Bronchial smooth muscle cell (primary cell): ENCODE results near the gene SUGP2. TPM values are rescaled to one million over a fixed set of nuclear protein-coding genes. Genes with fewer than 3 reads are reported as not detected.

Experiments
- total RNA-seq: library from RNA; depleted of rRNA; stranded (reverse); fragments of >200 nt; gene quantifications from 2 replicates; pipeline ENCODE4 v1.2.1, GENCODE V29; 2014

Gene SUGP2
- total RNA-seq = 21.5 and 26.0 TPM in 2 replicates

DNA sequence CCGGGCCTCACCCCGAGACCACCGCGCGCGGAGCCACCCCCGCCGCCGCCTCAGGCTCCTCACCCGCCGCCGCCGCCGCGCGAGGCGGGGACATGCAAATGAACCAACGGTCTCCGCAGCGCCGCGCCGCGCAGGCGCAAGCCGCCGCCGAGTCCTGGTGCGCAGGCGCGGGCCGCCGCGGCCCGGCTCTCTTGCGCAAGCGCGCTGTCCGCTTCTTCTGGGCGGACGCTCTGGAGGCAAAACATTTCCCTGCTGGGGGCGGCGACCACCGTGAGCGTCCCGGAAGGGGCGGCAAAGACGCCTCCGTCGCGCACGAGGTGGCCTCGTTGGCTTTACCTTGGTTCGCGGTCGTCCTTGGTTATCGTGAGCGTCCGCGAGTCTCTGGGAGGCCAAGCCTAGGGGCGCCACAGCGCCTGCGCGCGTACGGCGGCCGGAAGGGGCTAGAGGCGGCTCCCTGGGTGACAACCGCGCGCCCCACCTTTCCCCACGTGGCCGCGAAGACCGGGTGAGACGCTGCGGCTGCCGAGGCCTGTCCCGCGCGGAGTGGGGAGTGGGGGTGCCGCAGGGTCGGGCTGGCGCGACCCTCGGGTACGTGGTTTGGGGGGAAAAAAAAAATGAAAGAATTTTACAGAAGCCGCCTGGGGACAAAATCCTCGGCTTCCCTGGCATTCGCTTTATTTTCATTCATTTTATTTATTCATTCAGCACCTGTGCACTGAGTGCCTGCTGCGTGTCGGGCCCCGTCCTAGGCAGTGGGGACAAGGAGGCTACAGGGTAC, at the start of gene SUGP2, which contains the start of gene ARMC6:
Gene SUGP2, minus strand, starts transcription at position 92 of the 778 bp plus-strand sequence. CDS start 2,446 bp downstream, outside the sequence.
Gene ARMC6, plus strand, starts transcription at position 178 of the 778 bp plus-strand sequence. CDS start 607 bp downstream, outside the sequence.

GRCh38 chr19:19063183-19064097, 30.1 kb upstream of the SUGP2 start, which contains the start of gene SLC25A42:
TSS of gene SLC25A42 (plus strand) at chr19:19063994. CDS start at chr19:19096125, 32,131 bp downstream.

Other genes starting within 250 kb of the SUGP2 start
- 1.3 and 1.5 TPM in 2 replicates for gene COMP, start 242.2 kb downstream of the SUGP2 start, total RNA-seq
- 57.7 and 78.9 TPM in 2 replicates for gene UPF1, start 201.6 kb downstream of the SUGP2 start, total RNA-seq
- 3.2 and 5.0 TPM in 2 replicates for gene CERS1, start 137.4 kb downstream of the SUGP2 start, total RNA-seq
- gene COPE, start 114.1 kb downstream of the SUGP2 start, total RNA-seq = 166 and 228 TPM in 2 replicates
- gene DDX49, start 113.8 kb downstream of the SUGP2 start, total RNA-seq = 62.4 and 69.6 TPM in 2 replicates
- gene HOMER3, start 92.3 kb downstream of the SUGP2 start, total RNA-seq = 56.3 and 67.6 TPM in 2 replicates
- 36.1 and 42.0 TPM in 2 replicates for gene ARMC6, start 86 bp upstream of the SUGP2 start, total RNA-seq
- gene SLC25A42, start 30.5 kb upstream of the SUGP2 start, total RNA-seq = 4.5 and 6.0 TPM in 2 replicates
- 18.8 and 22.2 TPM in 2 replicates for gene TMEM161A, start 105.0 kb upstream of the SUGP2 start, total RNA-seq
- gene MEF2B, start 136.7 kb upstream of the SUGP2 start, total RNA-seq = under 0.01 and 0.34 TPM in 2 replicates
- gene BORCS8, start 158.6 kb upstream of the SUGP2 start, total RNA-seq = 11.5 and 12.1 TPM in 2 replicates
- gene RFXANK, start 158.7 kb upstream of the SUGP2 start, total RNA-seq = 67.5 and 70.0 TPM in 2 replicates
- gene NR2C2AP, start 169.9 kb upstream of the SUGP2 start, total RNA-seq = 3.0 and 3.3 TPM in 2 replicates
- gene NCAN, start 178.4 kb upstream of the SUGP2 start, total RNA-seq = under 0.01 TPM in 1 of 2 replicates, not detected in the other
- gene TM6SF2, start 239.8 kb upstream of the SUGP2 start, total RNA-seq = 0.95 and 1.1 TPM in 2 replicates